Liver (tissue), 9 donors: ENCODE data around the gene ANAPC10. TPM values are rescaled to one million over a fixed set of nuclear protein-coding genes. Genes with fewer than 3 reads are reported as not detected.

Experiments
- DNase-seq: peaks from one replicate; pipeline ENCODE4 v3.0.0-alpha.2; 2017; ENCODE audit warnings: low spot score
- H3K27ac ChIP-seq, 2 donors: one replicate each; pipeline ENCODE4 v1.7.0; 2013; ENCODE audit warnings: inconsistent platforms in 2 of 2, low read length in 2 of 2, control low read depth in 1 of 2, low read depth in 1 of 2, mild to moderate bottlenecking in 1 of 2
- H3K27me3 ChIP-seq, 4 donors: one replicate each; pipeline versions ENCODE4 v1.6.1 to v1.7.0; 2013; ENCODE audit warnings: low read length in 3 of 4, inconsistent platforms in 1 of 4, mild to moderate bottlenecking in 1 of 4, moderate library complexity in 1 of 4; ENCODE audit not compliant: control insufficient read depth in 4 of 4, insufficient read depth in 4 of 4
- H3K36me3 ChIP-seq, 4 donors: one replicate each; pipeline versions ENCODE4 v1.6.1 to v1.7.0; 2013; ENCODE audit warnings: low read length in 3 of 4, mild to moderate bottlenecking in 3 of 4, low read depth in 1 of 4, moderate library complexity in 1 of 4; ENCODE audit not compliant: control insufficient read depth in 4 of 4, insufficient read depth in 3 of 4
- H3K4me1 ChIP-seq, 4 donors: one replicate each; pipeline versions ENCODE4 v1.6.1 to v1.7.0; 2013; ENCODE audit warnings: low read length in 3 of 4, mild to moderate bottlenecking in 3 of 4, moderate library complexity in 1 of 4; ENCODE audit not compliant: control insufficient read depth in 4 of 4, insufficient read depth in 4 of 4
- H3K4me3 ChIP-seq, 3 donors: one replicate each; pipeline versions ENCODE4 v1.6.1 to v1.7.0; 2013; ENCODE audit warnings: low read length in 3 of 3, control low read depth in 1 of 3, low read depth in 1 of 3, mild to moderate bottlenecking in 1 of 3
- H3K9ac ChIP-seq, 2 donors: one replicate each; pipeline ENCODE4 v1.7.0; 2013; ENCODE audit warnings: low read length in 2 of 2, mild to moderate bottlenecking in 2 of 2, moderate library complexity in 2 of 2, control low read depth in 1 of 2, low read depth in 1 of 2
- H3K9me3 ChIP-seq, 4 donors: one replicate each; pipeline versions ENCODE4 v1.6.1 to v1.7.0; 2013; ENCODE audit warnings: low read length in 3 of 4; ENCODE audit not compliant: control insufficient read depth in 4 of 4
- EGR1 ChIP-seq, 2 donors: IDR thresholded peaks; 2 replicates each; pipeline ENCODE4 v1.6.1; 2016 to 2018; ENCODE audit warnings: antibody characterized with exemption in 2 of 2, low read depth in 2 of 2
- GABPA ChIP-seq, 2 donors: IDR thresholded peaks in 1 of 2; conservative IDR thresholded peaks in 1 of 2; 2 replicates each; pipeline ENCODE4 v1.6.1; 2016; ENCODE audit warnings: antibody characterized with exemption in 2 of 2, mild to moderate bottlenecking in 1 of 2, moderate library complexity in 1 of 2
- HNF4G ChIP-seq: IDR thresholded peaks from 2 replicates; pipeline ENCODE4 v1.6.1; 2016; ENCODE audit warnings: antibody characterized with exemption
- JUND ChIP-seq, 2 donors: IDR thresholded peaks; 2 replicates each; pipeline ENCODE4 v1.6.1; 2016; ENCODE audit warnings: antibody characterized with exemption in 2 of 2
- NR2F2 ChIP-seq: IDR thresholded peaks from 2 replicates; pipeline ENCODE4 v1.6.1; 2016; ENCODE audit warnings: antibody characterized with exemption
- RAD21 ChIP-seq, 2 donors: IDR thresholded peaks; 2 replicates each; pipeline ENCODE4 v1.6.1; 2016; ENCODE audit warnings: antibody characterized with exemption in 2 of 2, mild to moderate bottlenecking in 2 of 2
- RXRA ChIP-seq, 2 donors: IDR thresholded peaks; 2 replicates each; pipeline ENCODE4 v1.6.1; 2017 to 2018; ENCODE audit warnings: antibody characterized with exemption in 2 of 2, mild to moderate bottlenecking in 1 of 2
- SP1 ChIP-seq: IDR thresholded peaks from 2 replicates; pipeline ENCODE4 v1.6.1; 2018; ENCODE audit warnings: antibody characterized with exemption, mild to moderate bottlenecking
- TAF1 ChIP-seq: conservative IDR thresholded peaks from 2 replicates; pipeline ENCODE4 v1.6.1; 2016; ENCODE audit warnings: antibody characterized with exemption, mild to moderate bottlenecking
- WGBS: extraction: QIAGEN DNeasy Blood & Tissue Kit; methylation state at CpG from one replicate; pipeline ENCODE4 v1.1.7; 2013; 5-methylcytosine and 5-hydroxymethylcytosine counted together
- polyA plus RNA-seq, 2 donors: library from polyadenylated mRNA; stranded (reverse) in 1 of 2; unstranded in 1 of 2; fragments of 200-250 nt in 1 of 2; fragments of >200 nt in 1 of 2; fragmentation: Nextera tagmentation in 1 of 2; extraction: Ambion mirVana in 1 of 2; gene quantifications; one replicate each; pipeline versions ENCODE4 v1.2.1 to v1.2.3, GENCODE V29; 2013 to 2015
- total RNA-seq, 2 donors: library from RNA; depleted of rRNA; stranded (reverse); fragments of >200 nt; gene quantifications; one replicate each; pipeline ENCODE4 v1.2.3, GENCODE V29; 2014
- TF ChIP-seq, protein P1 (sequence below): IDR thresholded peaks from 2 replicates; pipeline ENCODE4 v1.6.1; 2016; ENCODE audit warnings: antibody characterized with exemption
- TF ChIP-seq, protein P2 (sequence below): IDR thresholded peaks from 2 replicates; pipeline ENCODE4 v1.6.1; 2016; ENCODE audit warnings: antibody characterized with exemption, mild to moderate bottlenecking
- donor health status: healthy.
- donor health status: healthy.
- donor health status: healthy.
- donor health status: healthy.
- donor health status: healthy.

The ANAPC10 gene
- total and polyA plus RNA-seq, 4 donors = 6.2 to 16.1 (median 14.5) TPM

DNA sequence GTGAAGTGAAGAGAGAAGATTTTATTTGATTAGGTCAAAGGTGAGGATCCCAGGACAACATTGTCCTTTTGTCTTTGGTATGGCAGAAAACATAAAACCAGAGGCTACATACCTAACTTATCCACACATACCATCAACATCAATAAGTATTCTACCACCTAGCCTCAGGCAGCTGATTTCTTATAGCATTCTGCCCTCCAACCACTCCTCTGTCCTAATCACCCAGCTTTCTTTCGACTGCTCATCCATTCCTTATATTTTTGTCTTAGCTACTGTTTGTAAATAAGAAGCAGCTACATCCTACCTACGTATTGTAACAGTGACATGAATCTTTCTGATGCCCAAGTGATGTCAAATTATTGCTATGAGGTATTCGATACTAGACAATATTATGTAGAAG lies 129.4 kb downstream of the ANAPC10 start:
- Histone ChIP-seq H3K4me1 (no peaks in the 10 kb centered on the region), H3K9me3 (no peaks in the 10 kb centered on the region), H3K27ac (no peak overlapping the region), H3K36me3 (no peaks in the 10 kb centered on the region), H3K9ac (no peak overlapping the region), H3K27me3 (no peaks in the 10 kb centered on the region), H3K4me3 (no peak overlapping the region)
- DNase-seq = no peak
- TF ChIP-seq, protein P1, sequence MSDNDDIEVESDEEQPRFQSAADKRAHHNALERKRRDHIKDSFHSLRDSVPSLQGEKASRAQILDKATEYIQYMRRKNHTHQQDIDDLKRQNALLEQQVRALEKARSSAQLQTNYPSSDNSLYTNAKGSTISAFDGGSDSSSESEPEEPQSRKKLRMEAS = no peak
- no peak for TF ChIP-seq EGR1 (IDR thresholded peaks at IDR 0.05; ENCODE audit: low read depth in 2 of 2)
- no peak for TF ChIP-seq SP1
- no peak for TF ChIP-seq GABPA (IDR thresholded peaks at IDR 0.05 in 1 of 2, conservative IDR thresholded peaks at IDR 0.05 in 1 of 2)
- TF ChIP-seq NR2F2 = no peak
- TF ChIP-seq TAF1 = no peak
- TF ChIP-seq, protein P2, sequence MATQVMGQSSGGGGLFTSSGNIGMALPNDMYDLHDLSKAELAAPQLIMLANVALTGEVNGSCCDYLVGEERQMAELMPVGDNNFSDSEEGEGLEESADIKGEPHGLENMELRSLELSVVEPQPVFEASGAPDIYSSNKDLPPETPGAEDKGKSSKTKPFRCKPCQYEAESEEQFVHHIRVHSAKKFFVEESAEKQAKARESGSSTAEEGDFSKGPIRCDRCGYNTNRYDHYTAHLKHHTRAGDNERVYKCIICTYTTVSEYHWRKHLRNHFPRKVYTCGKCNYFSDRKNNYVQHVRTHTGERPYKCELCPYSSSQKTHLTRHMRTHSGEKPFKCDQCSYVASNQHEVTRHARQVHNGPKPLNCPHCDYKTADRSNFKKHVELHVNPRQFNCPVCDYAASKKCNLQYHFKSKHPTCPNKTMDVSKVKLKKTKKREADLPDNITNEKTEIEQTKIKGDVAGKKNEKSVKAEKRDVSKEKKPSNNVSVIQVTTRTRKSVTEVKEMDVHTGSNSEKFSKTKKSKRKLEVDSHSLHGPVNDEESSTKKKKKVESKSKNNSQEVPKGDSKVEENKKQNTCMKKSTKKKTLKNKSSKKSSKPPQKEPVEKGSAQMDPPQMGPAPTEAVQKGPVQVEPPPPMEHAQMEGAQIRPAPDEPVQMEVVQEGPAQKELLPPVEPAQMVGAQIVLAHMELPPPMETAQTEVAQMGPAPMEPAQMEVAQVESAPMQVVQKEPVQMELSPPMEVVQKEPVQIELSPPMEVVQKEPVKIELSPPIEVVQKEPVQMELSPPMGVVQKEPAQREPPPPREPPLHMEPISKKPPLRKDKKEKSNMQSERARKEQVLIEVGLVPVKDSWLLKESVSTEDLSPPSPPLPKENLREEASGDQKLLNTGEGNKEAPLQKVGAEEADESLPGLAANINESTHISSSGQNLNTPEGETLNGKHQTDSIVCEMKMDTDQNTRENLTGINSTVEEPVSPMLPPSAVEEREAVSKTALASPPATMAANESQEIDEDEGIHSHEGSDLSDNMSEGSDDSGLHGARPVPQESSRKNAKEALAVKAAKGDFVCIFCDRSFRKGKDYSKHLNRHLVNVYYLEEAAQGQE = no peak
- no peak for TF ChIP-seq JUND (IDR thresholded peaks at IDR 0.05)
- 92% methylated on average over 3 of the region's 3 CpGs for WGBS

- TF ChIP-seq RXRA (IDR thresholded peaks at IDR 0.05) (no peak), TAF1 (no peak), JUND (IDR thresholded peaks at IDR 0.05) (no peak), NR2F2 (no peak), RAD21 (IDR thresholded peaks at IDR 0.05) (no peak), SP1 (no peak), HNF4G (no peak), GABPA (IDR thresholded peaks at IDR 0.05 in 1 of 2, conservative IDR thresholded peaks at IDR 0.05 in 1 of 2) (no peak)
- TF ChIP-seq, protein P1 = no peak
- TF ChIP-seq, protein P2 = no peak
- Histone ChIP-seq H3K9me3 (no peaks in the 10 kb centered on the region), H3K4me1 (no peaks in the 10 kb centered on the region), H3K4me3 (no peak overlapping the region), H3K27me3 (no peaks in the 10 kb centered on the region), H3K36me3 (no peaks in the 10 kb centered on the region), H3K9ac (no peak overlapping the region), H3K27ac (no peak overlapping the region)
- DNase-seq = no peak
- WGBS = 94% methylated on average over 4 of the region's 4 CpGs
Observed at GRCh38 chr4:144967161-144967560, 130.8 kb downstream of the ANAPC10 start.
